K562 (cell line): ENCODE measurements around the gene RGS7. TPM values are rescaled to one million over a fixed set of nuclear protein-coding genes. Genes with fewer than 3 reads are reported as not detected.

ENCODE experiments used
- ATAC-seq: fragments of 200-7000 bp; cut with Tn5 transposase; 3 replicates; pipeline ENCODE4 v1.9.1; 2020; ENCODE audit warnings: moderate library complexity
- BruUV-seq: library from RNA; stranded (reverse); fragments of 400-500 nt; replicated peaks from 2 replicates; lab custom pipeline; 2021; lab: Mats Ljungman, UMichigan
- CTCF ChIA-PET: fragments of 300-600 bp; formaldehyde crosslinking; extraction: SDS; loops from one replicate; lab custom pipeline; 2021; ENCODE audit warnings: low intra/inter-chr PET ratio; lab: Yijun Ruan, JAX
- POLR2A ChIA-PET: fragments of 300-600, 350-650 bp; sonication (Branson Sonifier 250); formaldehyde crosslinking; extraction: SDS; loops from one replicate; lab custom pipeline; 2021; ENCODE audit warnings: antibody characterized with exemption, inconsistent platforms; lab: Yijun Ruan, JAX
- DNase-seq, 4 experiments: peaks; one replicate each; pipeline versions ENCODE4 v3.0.0 to v3.0.0-alpha.2; 2011 to 2018; ENCODE audit warnings: low spot score in 3 of 4, mixed read lengths in 3 of 4; ENCODE audit errors: extremely low read depth in 1 of 4
- FAIRE-seq: peaks from 2 replicates; lab custom pipeline; 2011; peaks lifted over from hg19 to GRCh38; lab: Jason Lieb, UNC
- H2AFZ ChIP-seq: 2 replicates; pipeline ENCODE4 v1.6.0; 2011; ENCODE audit warnings: low read depth, low read length, control low read depth, inconsistent platforms
- H3K27ac ChIP-seq: fragments of 200-600 bp; 3 replicates; pipeline ENCODE4 v1.8.0; 2011; ENCODE audit warnings: low read depth, mild to moderate bottlenecking, control low read depth, inconsistent platforms, low read length, moderate library complexity, mixed read lengths; ENCODE audit errors: extremely low read depth
- H3K27me3 ChIP-seq, 2 experiments: fragments of 300-600 bp in 1 of 2; 2 replicates in 1 of 2; 3 replicates in 1 of 2; pipeline versions ENCODE4 v1.6.0 to v1.8.0; 2011; ENCODE audit warnings: inconsistent platforms in 2 of 2, low read length in 2 of 2, mild to moderate bottlenecking in 1 of 2, mixed read lengths in 1 of 2, moderate library complexity in 1 of 2; ENCODE audit not compliant: control insufficient read depth in 2 of 2, insufficient read depth in 2 of 2
- H3K36me3 ChIP-seq: fragments of 300-600 bp; 3 replicates; pipeline ENCODE4 v1.8.0; 2011; ENCODE audit warnings: mild to moderate bottlenecking, low read length, inconsistent platforms; ENCODE audit not compliant: control insufficient read depth, insufficient read depth
- H3K4me1 ChIP-seq, 2 experiments: fragments of 200-600 bp in 1 of 2; replicated peaks in 1 of 2; 2 replicates in 1 of 2; 3 replicates in 1 of 2; pipeline versions ENCODE4 v1.5.1 to v1.8.0; 2011; ENCODE audit warnings: inconsistent platforms in 2 of 2, low read length in 2 of 2, mild to moderate bottlenecking in 1 of 2, mixed read lengths in 1 of 2, moderate library complexity in 1 of 2; ENCODE audit not compliant: control insufficient read depth in 2 of 2, insufficient read depth in 2 of 2
- H3K4me2 ChIP-seq: 2 replicates; pipeline ENCODE4 v1.6.1; 2011; ENCODE audit warnings: low read length, control low read depth, inconsistent platforms, mixed read lengths; ENCODE audit not compliant: insufficient read depth
- H3K4me3 ChIP-seq: fragments of 200-600 bp; sonication (generic), shearing (Covaris generic); 2 replicates; pipeline ENCODE4 v1.5.1; 2016; ENCODE audit warnings: control low read depth, inconsistent platforms
- H3K79me2 ChIP-seq: fragments of 200-600 bp; 3 replicates; pipeline ENCODE4 v1.8.0; 2011; ENCODE audit warnings: low read length, inconsistent platforms; ENCODE audit not compliant: control insufficient read depth, insufficient read depth
- H3K9ac ChIP-seq, 2 experiments: 2 replicates each; pipeline versions ENCODE4 v1.6.0 to v1.6.1; 2011; ENCODE audit warnings: low read depth in 2 of 2, low read length in 2 of 2, control low read depth in 1 of 2, inconsistent platforms in 1 of 2, mild to moderate bottlenecking in 1 of 2, mixed read lengths in 1 of 2; ENCODE audit not compliant: insufficient read depth in 1 of 2
- H3K9me1 ChIP-seq: one replicate; pipeline ENCODE4 v1.6.0; 2011; ENCODE audit warnings: inconsistent platforms, mild to moderate bottlenecking, low read length, moderate library complexity; ENCODE audit not compliant: control insufficient read depth, insufficient read depth
- H3K9me3 ChIP-seq: replicated peaks from 2 replicates; pipeline ENCODE4 v1.5.1; 2011; ENCODE audit warnings: low read depth, low read length, inconsistent platforms; ENCODE audit not compliant: control insufficient read depth, insufficient read depth
- H4K20me1 ChIP-seq: replicated peaks from 2 replicates; pipeline ENCODE4 v1.6.1; 2011; ENCODE audit warnings: low read length, inconsistent platforms, mixed read lengths; ENCODE audit not compliant: control insufficient read depth, insufficient read depth
- PHF21A ChIP-seq: fragments of 450-650 bp; IDR thresholded peaks from 2 replicates; pipeline ENCODE4 v1.6.1; 2017; ENCODE audit warnings: low read depth, borderline replicate concordance
- SRSF1 ChIP-seq: fragments of 200-400 bp; formaldehyde crosslinking; IDR thresholded peaks from 2 replicates; pipeline ENCODE4 v1.6.1; 2017; ENCODE audit warnings: mild to moderate bottlenecking, low read depth, low read length, moderate library complexity
- ZNF584 ChIP-seq: fragments of 200-800 bp; sonication (Bioruptor generic); IDR thresholded peaks from 2 replicates; pipeline ENCODE4 v1.6.1; 2016; ENCODE audit warnings: low read depth, mild to moderate bottlenecking, missing genetic modification characterization, missing compliant biosample characterization
- ZNF586 ChIP-seq: fragments of 450-650 bp; formaldehyde crosslinking; conservative IDR thresholded peaks from 2 replicates; pipeline ENCODE4 v1.4.0; 2020; ENCODE audit warnings: mild to moderate bottlenecking, moderate library complexity
- ZSCAN32 ChIP-seq: fragments of 450-650 bp; formaldehyde crosslinking; IDR thresholded peaks from 2 replicates; pipeline ENCODE4 v1.4.0; 2020; ENCODE audit warnings: mild to moderate bottlenecking, moderate library complexity
- WGBS: fragments of 100-300 bp; shearing (Covaris generic); methylation state at CpG from one replicate; pipeline ENCODE4 v1.1.6; 2016; ENCODE audit warnings: low coverage, mixed read lengths; ENCODE audit not compliant: insufficient coverage; ENCODE audit errors: missing lambda C conversion rate; 5-methylcytosine and 5-hydroxymethylcytosine counted together
- in situ Hi-C: fragments of 300-500 bp; cut with MboI; formaldehyde crosslinking; loops from 4 replicates; pipeline ENCODE4 v1.15.0; 2018; ENCODE audit warnings: inconsistent platforms, mixed read lengths
- intact Hi-C: fragments of 100-400 bp; cut with micrococcal nuclease; formaldehyde crosslinking; loops from 2 replicates; pipeline ENCODE4 v1.14.2; 2022
- polyA plus RNA-seq, 8 experiments: library from polyadenylated mRNA; depleted of rRNA in 4 of 8; stranded (reverse) in 5 of 8; unstranded in 3 of 8; fragments of >200 nt; fragmentation: Nextera tagmentation in 2 of 8; fragmentation: Illumina TruSeq in 1 of 8; extraction: Ambion mirVana in 2 of 8; extraction: Trizol in 1 of 8; gene quantifications; 2 replicates each; pipeline versions ENCODE4 v1.2.1 to v1.2.3, GENCODE V29; 2011 to 2014; ENCODE audit warnings: inconsistent platforms in 1 of 8, missing spikeins in 1 of 8
- total RNA-seq, 7 experiments: library from RNA; depleted of rRNA in 6 of 7; stranded (reverse); fragments of >200 nt in 6 of 7; fragmentation: Illumina TruSeq in 2 of 7; extraction: Trizol in 2 of 7; gene quantifications; 2 replicates each; pipeline versions ENCODE4 v1.2.1 to v1.2.3, GENCODE V29; 2011 to 2021; ENCODE audit warnings: low replicate concordance in 1 of 7
- TF ChIP-seq, protein P1 (sequence below), 2 experiments: IDR thresholded peaks in 1 of 2; conservative IDR thresholded peaks in 1 of 2; 2 replicates each; pipeline ENCODE4 v1.6.1; 2016; ENCODE audit warnings: low read depth in 2 of 2, mild to moderate bottlenecking in 1 of 2, missing compliant biosample characterization in 1 of 2, missing genetic modification characterization in 1 of 2, moderate library complexity in 1 of 2

The RGS7 gene
- total and polyA plus RNA-seq, 9 of the 15 experiments (the other 6 are each of a cell fraction or from before 2014, with no cell fraction given), result not detected

DNA sequence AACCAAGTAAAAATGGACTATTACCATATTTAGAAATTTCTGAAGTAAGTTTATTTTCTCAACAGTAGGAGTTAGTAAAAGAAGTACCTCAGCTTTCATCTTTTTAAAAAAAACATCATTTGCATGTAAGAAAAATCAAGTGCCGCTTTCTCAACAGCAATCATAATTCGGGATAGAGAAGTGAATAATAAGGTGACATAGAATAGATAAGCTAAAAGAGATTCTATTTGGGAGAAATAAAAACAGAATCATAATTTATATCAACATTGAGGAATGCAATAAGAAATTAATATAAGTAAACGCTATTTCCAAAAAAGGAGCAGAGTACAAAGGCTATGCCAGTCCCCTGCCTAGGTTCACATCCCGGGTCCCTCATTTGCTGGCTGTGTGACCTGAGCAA, 414.1 kb downstream of the RGS7 start (continued):
- TF ChIP-seq, protein P1, sequence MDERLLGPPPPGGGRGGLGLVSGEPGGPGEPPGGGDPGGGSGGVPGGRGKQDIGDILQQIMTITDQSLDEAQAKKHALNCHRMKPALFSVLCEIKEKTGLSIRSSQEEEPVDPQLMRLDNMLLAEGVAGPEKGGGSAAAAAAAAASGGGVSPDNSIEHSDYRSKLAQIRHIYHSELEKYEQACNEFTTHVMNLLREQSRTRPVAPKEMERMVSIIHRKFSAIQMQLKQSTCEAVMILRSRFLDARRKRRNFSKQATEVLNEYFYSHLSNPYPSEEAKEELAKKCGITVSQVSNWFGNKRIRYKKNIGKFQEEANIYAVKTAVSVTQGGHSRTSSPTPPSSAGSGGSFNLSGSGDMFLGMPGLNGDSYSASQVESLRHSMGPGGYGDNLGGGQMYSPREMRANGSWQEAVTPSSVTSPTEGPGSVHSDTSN (CRISPR knock-in tag; IDR thresholded peaks at IDR 0.05; ENCODE audit: low read depth), result no peak
- TF ChIP-seq, protein P1 (tag; conservative IDR thresholded peaks at IDR 0.05; ENCODE audit: low read depth), result no peak
- TF ChIP-seq PHF21A, result no peak

DNA sequence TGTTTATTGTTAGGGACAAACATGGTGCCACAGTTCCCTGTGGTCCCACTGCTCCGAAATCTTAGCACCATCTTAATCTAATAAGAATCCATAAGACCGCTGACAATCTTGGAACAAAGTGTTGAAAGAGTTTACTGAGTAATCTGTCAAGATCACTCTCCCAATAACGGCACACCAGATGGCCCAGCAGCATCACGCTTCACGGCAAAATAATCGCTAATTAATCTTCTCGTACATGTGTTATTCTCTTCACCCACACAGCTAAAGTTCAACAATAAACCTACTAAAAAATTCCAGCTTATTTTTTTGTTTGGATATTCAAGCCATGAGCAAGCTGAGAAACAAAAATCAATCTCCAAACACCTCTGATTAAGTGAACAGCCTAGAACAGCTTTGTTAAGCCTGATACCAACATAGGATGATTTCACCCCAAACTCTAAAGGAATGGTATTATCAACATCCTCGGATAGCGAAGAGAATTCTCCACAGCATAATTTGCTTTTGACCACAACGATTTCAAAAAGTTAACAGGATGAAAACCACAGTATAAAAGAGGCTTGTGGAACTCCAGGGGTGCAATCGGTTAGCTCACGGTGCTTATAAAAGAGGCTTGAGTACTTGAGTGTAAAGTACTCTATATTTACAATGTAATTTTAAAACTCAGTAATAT, 415.2 kb downstream of the RGS7 start:
- Histone ChIP-seq H3K4me2 (no peak overlapping the region), H3K27ac (no peak overlapping the region), H3K9me3 (peaks cover 4% of the 10 kb centered on the region), H4K20me1 (no peaks in the 10 kb centered on the region), H3K4me3 (no peak overlapping the region), H3K9me1 (no peaks in the 10 kb centered on the region), H3K4me1 (no peaks in the 10 kb centered on the region), H3K79me2 (no peaks in the 10 kb centered on the region), H3K27me3 (no peaks in the 10 kb centered on the region), H3K9ac (no peak overlapping the region), H2AFZ (no peak overlapping the region), H3K36me3 (no peaks in the 10 kb centered on the region)
- BruUV-seq, result no TSS peak
- FAIRE-seq, result no peak
- in situ Hi-C loops (no loop called here), intact Hi-C loops (no loop called here)
- POLR2A ChIA-PET, result no interaction called here
- DNase-seq, result no peak
- WGBS, result 2% methylated on average over 12 of the region's 12 CpGs
- ATAC-seq, result no peak
- CTCF ChIA-PET, result interaction anchor here (0.6 kb wide), 1 partner anchor 394 kb away, joined by 3 read pairs; no protein-coding TSS in a partner anchor
- TF ChIP-seq ZNF584 (CRISPR knock-in tag) (no peak), SRSF1 (no peak), ZSCAN32 (no peak), ZNF586 (CRISPR knock-in tag) (no peak)
